Osteoblast (primary cell): Measurements from ENCODE around the gene FCAMR. TPM values are rescaled to one million over a fixed set of nuclear protein-coding genes. Genes with fewer than 3 reads are reported as not detected.

Experiments
- DNase-seq: peaks from one replicate; pipeline ENCODE4 v3.0.0; 2011; ENCODE audit warnings: low spot score, mixed read lengths; ENCODE audit not compliant: insufficient read length; ENCODE audit errors: missing footprints
- H2AFZ ChIP-seq: 2 replicates; pipeline ENCODE4 v1.6.0; 2011; ENCODE audit warnings: mild to moderate bottlenecking, low read length
- H3K27ac ChIP-seq: 2 replicates; pipeline ENCODE4 v1.5.1; 2011; ENCODE audit warnings: mild to moderate bottlenecking, low read depth, low read length, moderate library complexity
- H3K27me3 ChIP-seq: 2 replicates; pipeline ENCODE4 v1.6.0; 2012; ENCODE audit warnings: mild to moderate bottlenecking, control low read depth, inconsistent platforms, low read length, moderate library complexity; ENCODE audit not compliant: insufficient read depth
- H3K36me3 ChIP-seq: 2 replicates; pipeline ENCODE4 v1.5.1; 2011; ENCODE audit warnings: mild to moderate bottlenecking, low read length, control low read depth, moderate library complexity; ENCODE audit not compliant: insufficient read depth
- H3K4me1 ChIP-seq: 2 replicates; pipeline ENCODE4 v1.5.1; 2011; ENCODE audit warnings: mild to moderate bottlenecking, low read length, control low read depth, moderate library complexity; ENCODE audit not compliant: insufficient read depth
- H3K4me2 ChIP-seq: 2 replicates; pipeline ENCODE4 v1.6.0; 2011; ENCODE audit warnings: mild to moderate bottlenecking, low read length; ENCODE audit not compliant: insufficient read depth
- H3K4me3 ChIP-seq: fragments of 200-600 bp; sonication (generic); 3 replicates; pipeline ENCODE4 v1.5.1; 2012; ENCODE audit warnings: mild to moderate bottlenecking, low read length, inconsistent platforms; ENCODE audit not compliant: insufficient read depth
- H3K79me2 ChIP-seq: 2 replicates; pipeline ENCODE4 v1.6.0; 2012; ENCODE audit warnings: mild to moderate bottlenecking, low read length, control low read depth, inconsistent platforms; ENCODE audit not compliant: insufficient read depth
- H3K9me3 ChIP-seq: 2 replicates; pipeline ENCODE4 v1.5.1; 2011; ENCODE audit warnings: low read depth, low read length, control low read depth
- H4K20me1 ChIP-seq: 2 replicates; pipeline ENCODE4 v1.6.0; 2012; ENCODE audit warnings: mild to moderate bottlenecking, low read length, control low read depth; ENCODE audit not compliant: insufficient read depth
- CTCF ChIP-seq: IDR thresholded peaks from 2 replicates; pipeline ENCODE4 v1.5.1; 2011; ENCODE audit warnings: mild to moderate bottlenecking, low read depth, low read length, moderate library complexity; ENCODE audit errors: extremely low read depth
- total RNA-seq: library from RNA; depleted of rRNA; stranded (reverse); fragments of >200 nt; gene quantifications from 2 replicates; pipeline ENCODE4 v1.2.3, GENCODE V29; 2012

FCAMR gene
- total RNA-seq, 1 donor = not detected

GRCh38 chr1:206916000-206916709, 54.1 kb downstream of the FCAMR start:
- H4K20me1 ChIP-seq = no peaks in the 10 kb centered on the region
- H3K27me3 ChIP-seq = peaks cover 36% of the 10 kb centered on the region
- H3K4me1 ChIP-seq = no peaks in the 10 kb centered on the region
- no peak overlapping the region for H3K4me2 ChIP-seq
- no peaks in the 10 kb centered on the region for H3K36me3 ChIP-seq
- H2AFZ ChIP-seq = no peak overlapping the region
- H3K4me3 ChIP-seq = no peak overlapping the region
- no peak overlapping the region for H3K27ac ChIP-seq
- no peaks in the 10 kb centered on the region for H3K9me3 ChIP-seq
- no peaks in the 10 kb centered on the region for H3K79me2 ChIP-seq
- DNase-seq = no peak
- TF ChIP-seq CTCF = no peak

- H3K4me2 ChIP-seq = no peak overlapping the region
- H3K27ac ChIP-seq = no peak overlapping the region
- peaks cover 39% of the 10 kb centered on the region for H3K27me3 ChIP-seq
- no peaks in the 10 kb centered on the region for H3K79me2 ChIP-seq
- no peak overlapping the region for H3K4me3 ChIP-seq
- no peaks in the 10 kb centered on the region for H3K4me1 ChIP-seq
- H4K20me1 ChIP-seq = no peaks in the 10 kb centered on the region
- no peak for TF ChIP-seq CTCF
- H3K36me3 ChIP-seq = no peaks in the 10 kb centered on the region
- H2AFZ ChIP-seq = no peak overlapping the region
- DNase-seq = no peak
- H3K9me3 ChIP-seq = no peaks in the 10 kb centered on the region
These were observed 55.1 kb downstream of the FCAMR start for GRCh38 chr1:206915030-206915735.

- H4K20me1 ChIP-seq = no peaks in the 10 kb centered on the region
- H3K4me1 ChIP-seq = no peaks in the 10 kb centered on the region
- no peak for DNase-seq
- H3K9me3 ChIP-seq = no peaks in the 10 kb centered on the region
- no peak overlapping the region for H2AFZ ChIP-seq
- peaks cover 48% of the 10 kb centered on the region for H3K27me3 ChIP-seq
- no peaks in the 10 kb centered on the region for H3K79me2 ChIP-seq
- no peak overlapping the region for H3K4me3 ChIP-seq
- H3K36me3 ChIP-seq = no peaks in the 10 kb centered on the region
- TF ChIP-seq CTCF = no peak
- no peak overlapping the region for H3K4me2 ChIP-seq
- H3K27ac ChIP-seq = no peak overlapping the region
These were observed 56.3 kb downstream of the FCAMR start for GRCh38 chr1:206913766-206914537.
